ENCODE results near the gene MMP11.

MMP11 gene

DNA sequence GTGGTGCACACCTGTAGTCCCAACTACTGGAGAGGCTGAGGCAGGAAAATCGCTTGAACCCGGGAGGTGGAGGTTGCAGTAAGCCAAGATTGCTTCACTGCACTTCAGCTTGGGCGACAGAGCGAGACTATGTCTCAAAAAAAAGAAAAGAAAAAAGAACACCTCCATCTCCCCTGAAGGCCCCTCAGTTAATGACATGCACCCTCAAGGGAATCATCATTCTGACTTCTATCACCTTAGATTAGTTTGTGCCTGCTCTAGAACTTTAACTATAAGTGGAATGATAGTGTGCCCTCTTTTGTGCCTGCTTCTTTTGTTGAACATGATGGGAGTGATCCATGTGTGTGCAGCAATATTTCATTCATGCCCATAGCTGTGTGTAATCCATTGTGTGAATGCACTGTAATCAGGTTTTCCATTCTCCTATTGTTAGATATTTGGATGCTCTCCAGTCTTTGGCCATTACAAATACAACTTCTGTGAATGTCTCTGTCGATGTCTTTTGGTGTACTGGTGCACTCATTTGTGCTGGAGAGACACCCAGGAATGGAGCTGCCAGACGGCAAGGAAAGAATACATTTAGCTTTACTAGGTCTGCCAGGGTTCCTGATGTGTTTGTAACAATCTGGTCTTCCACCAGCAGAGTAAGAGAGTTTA is 17.5 kb upstream of the MMP11 start:
- H3K4me3 ChIP-seq (ENCODE audit: low read depth, low read length) = no peak overlapping the region
- H3K9ac ChIP-seq (ENCODE audit: low read length) = no peak overlapping the region
- DNase-seq = no peak
- peaks cover 11% of the 10 kb centered on the region for H3K79me1 ChIP-seq (ENCODE audit: low read length)
- no peak overlapping the region for H2AK5ac ChIP-seq (ENCODE audit: low read length)
- no peak overlapping the region for H4K91ac ChIP-seq (ENCODE audit: low read depth, low read length)
- H3K79me2 ChIP-seq (ENCODE audit: control insufficient read depth, insufficient read depth, low read length, poor library complexity) = peaks cover 6% of the 10 kb centered on the region
- H3K4me1 ChIP-seq (ENCODE audit: control insufficient read depth in 1 of 2, insufficient read depth in 2 of 2, low read length in 2 of 2) = peaks cover 2 to 6% of the 10 kb centered on the region in 2 experiments
- H3K14ac ChIP-seq (ENCODE audit: low read length) = no peak overlapping the region
- no CpG with 5 or more reads among the region's 6 CpGs for WGBS (ENCODE audit: extremely low coverage, insufficient coverage, insufficient read length)
- H3K4ac ChIP-seq (ENCODE audit: low read depth, low read length) = no peak overlapping the region
- no peak overlapping the region for H2BK5ac ChIP-seq (ENCODE audit: low read depth, low read length, poor library complexity)
- no peaks in the 10 kb centered on the region for H3K36me3 ChIP-seq (ENCODE audit: control insufficient read depth in 1 of 2, insufficient read depth in 2 of 2, low read length in 2 of 2)
- no peaks in the 10 kb centered on the region for H3K27me3 ChIP-seq (ENCODE audit: insufficient read depth, low read length)
- H3K27ac ChIP-seq (ENCODE audit: low read depth, low read length) = no peak overlapping the region
- no peak overlapping the region for H2BK12ac ChIP-seq (ENCODE audit: low read length)
- no peak overlapping the region for H2BK120ac ChIP-seq (ENCODE audit: insufficient read depth, low read length, poor library complexity)
- H3K23ac ChIP-seq (ENCODE audit: low read length) = no peak overlapping the region
- peaks cover 3% of the 10 kb centered on the region for H3K9me3 ChIP-seq (ENCODE audit: insufficient read depth, low read depth, low read length)
- H3K18ac ChIP-seq (ENCODE audit: low read length) = no peak overlapping the region
- no peak overlapping the region for H4K8ac ChIP-seq (ENCODE audit: low read depth, low read length)
- no peak overlapping the region for H2AFZ ChIP-seq (ENCODE audit: insufficient read depth, low read length, poor library complexity)
- no peak overlapping the region for H4K12ac ChIP-seq (ENCODE audit: low read depth, low read length)
- no peak overlapping the region for H3K4me2 ChIP-seq (ENCODE audit: low read length)

DNA sequence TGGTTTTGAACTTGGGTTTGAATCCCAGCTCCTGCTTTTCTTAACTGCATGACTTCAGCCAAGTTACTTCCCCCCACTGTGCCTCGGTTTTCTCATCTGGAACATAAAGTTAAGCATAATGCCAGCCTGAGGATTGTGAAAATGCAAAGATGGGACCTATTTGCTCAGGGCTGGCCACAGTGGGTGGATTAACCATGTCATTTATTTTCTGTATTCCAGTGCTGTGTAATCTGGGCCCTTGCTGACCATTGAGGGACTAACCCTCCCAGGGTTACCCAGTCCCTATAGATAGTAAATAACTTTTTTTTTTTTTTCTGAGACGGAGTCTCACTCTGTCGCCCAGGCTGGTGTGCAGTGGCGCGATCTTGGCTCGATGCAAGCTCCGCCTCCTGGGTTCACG is 16.9 kb upstream of the MMP11 start:
- no CpG with 5 or more reads among the region's 8 CpGs for WGBS (ENCODE audit: extremely low coverage, insufficient coverage, insufficient read length)
- no peak overlapping the region for H3K4me3 ChIP-seq (ENCODE audit: low read depth, low read length)

DNA sequence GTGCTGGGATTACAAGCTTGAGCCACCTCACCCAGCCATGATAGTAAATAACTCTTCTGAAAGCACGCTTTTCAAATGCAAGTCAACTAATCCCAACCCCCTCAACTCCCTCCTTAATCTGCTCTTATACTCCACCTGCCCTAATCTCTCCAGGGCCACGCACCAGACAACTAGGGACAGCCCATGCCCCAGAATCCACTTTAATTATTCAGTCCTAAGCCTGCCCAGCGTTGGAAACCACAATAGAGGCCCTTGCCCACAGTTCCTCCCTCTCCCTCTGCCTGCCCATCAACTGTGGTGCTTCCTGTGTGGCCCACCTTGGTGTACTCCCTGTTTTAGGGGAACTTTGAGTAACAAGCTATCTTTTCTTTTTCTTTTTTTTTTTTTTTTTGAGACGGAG is 15.8 kb upstream of the MMP11 start:
- no CpG with 5 or more reads among the region's 4 CpGs for WGBS (ENCODE audit: extremely low coverage, insufficient coverage, insufficient read length)
- no peak for DNase-seq

More for the DNA sequence above, 16.9 kb upstream of the MMP11 start:
- Histone ChIP-seq H2AK5ac (ENCODE audit: low read length) (no peak overlapping the region), H3K4ac (ENCODE audit: low read depth, low read length) (no peak overlapping the region), H3K9ac (ENCODE audit: low read length) (no peak overlapping the region), H3K79me1 (ENCODE audit: low read length) (peaks cover 7% of the 10 kb centered on the region), H3K9me3 (ENCODE audit: insufficient read depth, low read depth, low read length) (peaks cover 3% of the 10 kb centered on the region), H2AFZ (ENCODE audit: insufficient read depth, low read length, poor library complexity) (no peak overlapping the region), H3K36me3 (ENCODE audit: control insufficient read depth in 1 of 2, insufficient read depth in 2 of 2, low read length in 2 of 2) (no peaks in the 10 kb centered on the region), H3K27ac (ENCODE audit: low read depth, low read length) (no peak overlapping the region), H4K12ac (ENCODE audit: low read depth, low read length) (no peak overlapping the region), H2BK120ac (ENCODE audit: insufficient read depth, low read length, poor library complexity) (no peak overlapping the region), H3K27me3 (ENCODE audit: insufficient read depth, low read length) (no peaks in the 10 kb centered on the region), H3K79me2 (ENCODE audit: control insufficient read depth, insufficient read depth, low read length, poor library complexity) (peaks cover 5% of the 10 kb centered on the region), H4K91ac (ENCODE audit: low read depth, low read length) (no peak overlapping the region), H2BK5ac (ENCODE audit: low read depth, low read length, poor library complexity) (no peak overlapping the region), H3K4me1 (ENCODE audit: control insufficient read depth in 1 of 2, insufficient read depth in 2 of 2, low read length in 2 of 2) (peaks cover 0 to 6% of the 10 kb centered on the region in 2 experiments), H2BK12ac (ENCODE audit: low read length) (no peak overlapping the region), H3K18ac (ENCODE audit: low read length) (no peak overlapping the region), H3K14ac (ENCODE audit: low read length) (no peak overlapping the region), H3K4me2 (ENCODE audit: low read length) (no peak overlapping the region), H3K23ac (ENCODE audit: low read length) (no peak overlapping the region), H4K8ac (ENCODE audit: low read depth, low read length) (no peak overlapping the region)
- DNase-seq = no peak

DNA sequence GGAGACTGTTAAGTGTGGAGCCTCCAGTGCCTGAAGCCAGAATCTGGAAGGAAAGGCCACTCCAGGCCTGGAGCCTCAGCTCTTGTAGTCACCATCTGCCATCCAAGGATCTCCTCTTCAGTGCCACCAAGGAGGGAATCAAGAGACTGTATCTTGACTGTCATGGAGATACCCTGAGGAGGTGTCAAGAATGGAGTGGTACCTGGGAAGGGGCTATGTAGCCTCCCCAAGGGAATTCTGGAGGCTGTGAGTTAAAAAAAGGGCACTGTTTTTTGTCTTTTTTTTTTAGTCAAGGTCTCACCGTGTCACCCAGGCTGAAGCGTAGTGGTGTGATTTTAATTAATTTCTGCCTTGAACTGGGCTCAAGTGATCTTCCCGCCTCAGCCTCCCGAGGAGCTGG is 13.1 kb upstream of the MMP11 start:
- WGBS (ENCODE audit: extremely low coverage, insufficient coverage, insufficient read length) = no CpG with 5 or more reads among the region's 4 CpGs

More for the DNA sequence above, 15.8 kb upstream of the MMP11 start:
- Histone ChIP-seq H3K4ac (ENCODE audit: low read depth, low read length) (no peak overlapping the region), H2AK5ac (ENCODE audit: low read length) (no peak overlapping the region), H3K18ac (ENCODE audit: low read length) (no peak overlapping the region), H2BK5ac (ENCODE audit: low read depth, low read length, poor library complexity) (no peak overlapping the region), H3K36me3 (ENCODE audit: control insufficient read depth in 1 of 2, insufficient read depth in 2 of 2, low read length in 2 of 2) (no peaks in the 10 kb centered on the region), H2AFZ (ENCODE audit: insufficient read depth, low read length, poor library complexity) (no peak overlapping the region), H4K91ac (ENCODE audit: low read depth, low read length) (no peak overlapping the region), H2BK120ac (ENCODE audit: insufficient read depth, low read length, poor library complexity) (no peak overlapping the region), H3K27ac (ENCODE audit: low read depth, low read length) (no peak overlapping the region), H3K9ac (ENCODE audit: low read length) (no peak overlapping the region), H3K4me2 (ENCODE audit: low read length) (no peak overlapping the region), H4K12ac (ENCODE audit: low read depth, low read length) (no peak overlapping the region), H3K27me3 (ENCODE audit: insufficient read depth, low read length) (no peaks in the 10 kb centered on the region), H3K4me1 (ENCODE audit: control insufficient read depth in 1 of 2, insufficient read depth in 2 of 2, low read length in 2 of 2) (no peaks in the 10 kb centered on the region), H3K9me3 (ENCODE audit: insufficient read depth, low read depth, low read length) (peaks cover 3% of the 10 kb centered on the region), H2BK12ac (ENCODE audit: low read length) (no peak overlapping the region), H3K14ac (ENCODE audit: low read length) (no peak overlapping the region), H3K79me2 (ENCODE audit: control insufficient read depth, insufficient read depth, low read length, poor library complexity) (no peaks in the 10 kb centered on the region), H4K8ac (ENCODE audit: low read depth, low read length) (no peak overlapping the region), H3K79me1 (ENCODE audit: low read length) (no peaks in the 10 kb centered on the region), H3K23ac (ENCODE audit: low read length) (no peak overlapping the region), H3K4me3 (ENCODE audit: low read depth, low read length) (no peak overlapping the region)

More for the DNA sequence above, 13.1 kb upstream of the MMP11 start:
- no peak overlapping the region for H4K91ac ChIP-seq (ENCODE audit: low read depth, low read length)
- H3K4me1 ChIP-seq (ENCODE audit: control insufficient read depth in 1 of 2, insufficient read depth in 2 of 2, low read length in 2 of 2) = peaks cover 6% of the 10 kb centered on the region in 2 experiments
- no peak overlapping the region for H3K4me2 ChIP-seq (ENCODE audit: low read length)
- no peak overlapping the region for H3K4me3 ChIP-seq (ENCODE audit: low read depth, low read length)
- no peak overlapping the region for H2BK120ac ChIP-seq (ENCODE audit: insufficient read depth, low read length, poor library complexity)
- no peak overlapping the region for H2AFZ ChIP-seq (ENCODE audit: insufficient read depth, low read length, poor library complexity)
- no peaks in the 10 kb centered on the region for H3K79me1 ChIP-seq (ENCODE audit: low read length)
- no peaks in the 10 kb centered on the region for H3K79me2 ChIP-seq (ENCODE audit: control insufficient read depth, insufficient read depth, low read length, poor library complexity)
- H2BK12ac ChIP-seq (ENCODE audit: low read length) = no peak overlapping the region
- no peak overlapping the region for H3K14ac ChIP-seq (ENCODE audit: low read length)
- peaks cover 1% of the 10 kb centered on the region for H3K9me3 ChIP-seq (ENCODE audit: insufficient read depth, low read depth, low read length)
- no peak overlapping the region for H2AK5ac ChIP-seq (ENCODE audit: low read length)
- H3K23ac ChIP-seq (ENCODE audit: low read length) = no peak overlapping the region
- no peak overlapping the region for H3K27ac ChIP-seq (ENCODE audit: low read depth, low read length)
- H4K12ac ChIP-seq (ENCODE audit: low read depth, low read length) = no peak overlapping the region
- no peak for DNase-seq
- H3K27me3 ChIP-seq (ENCODE audit: insufficient read depth, low read length) = no peaks in the 10 kb centered on the region
- no peak overlapping the region for H3K4ac ChIP-seq (ENCODE audit: low read depth, low read length)
- H2BK5ac ChIP-seq (ENCODE audit: low read depth, low read length, poor library complexity) = no peak overlapping the region
- H3K9ac ChIP-seq (ENCODE audit: low read length) = no peak overlapping the region
- no peaks in the 10 kb centered on the region for H3K36me3 ChIP-seq (ENCODE audit: control insufficient read depth in 1 of 2, insufficient read depth in 2 of 2, low read length in 2 of 2)
- no peak overlapping the region for H3K18ac ChIP-seq (ENCODE audit: low read length)
- no peak overlapping the region for H4K8ac ChIP-seq (ENCODE audit: low read depth, low read length)

Data from trophoblast cell (in vitro differentiated cells and primary cell).